Measurements from ENCODE around the gene BNIP3. TPM values are rescaled to one million over a fixed set of nuclear protein-coding genes. Genes with fewer than 3 reads are reported as not detected.

Gene BNIP3
- total and polyA plus RNA-seq, 2 donors (not counting 3 experiments of a cell fraction or from before 2014, with no cell fraction given): 51.4 to 53.3 TPM

DNA sequence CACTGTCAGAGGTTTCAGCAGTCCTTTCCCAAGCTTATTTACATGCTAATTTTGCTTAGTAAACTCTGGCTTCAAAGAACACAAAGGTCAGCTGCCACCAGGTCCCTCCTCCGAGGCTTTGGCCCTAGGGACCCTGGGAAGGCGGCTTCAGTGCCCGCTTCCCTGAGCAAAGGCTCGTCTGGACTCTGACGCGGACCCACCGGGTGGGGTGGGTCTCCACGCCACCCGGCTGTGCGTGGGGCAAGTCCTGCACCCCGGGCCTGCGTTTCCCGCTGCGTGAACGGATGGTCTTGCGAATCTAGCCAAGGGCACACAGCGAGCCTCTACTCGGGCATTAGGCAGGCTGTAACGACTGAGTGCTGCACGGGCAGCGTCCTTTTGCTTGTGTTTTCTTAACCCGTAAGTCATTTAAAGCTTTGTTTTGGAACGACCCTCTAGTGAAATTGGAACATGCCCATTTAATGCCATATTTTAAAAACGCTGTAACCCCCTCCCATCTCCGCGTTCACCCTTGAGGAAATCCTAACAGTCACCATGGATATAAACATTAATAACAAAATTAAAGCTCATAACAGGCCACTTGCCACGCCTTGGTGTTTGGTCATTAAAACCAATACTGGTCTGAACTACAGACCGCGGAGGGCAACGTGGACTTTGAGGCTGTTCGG is 828 bp downstream of the BNIP3 start:
- ChIA-PET CTCF (interaction anchor here (1.0 to 4.0 kb wide), 4 partner anchors 34 to 95 kb away, joined by 4 to 49 read pairs (median 6); no protein-coding TSS in a partner anchor), POLR2A (interaction anchor here (0.8 to 1.0 kb wide), 3 partner anchors 19 to 81 kb away, joined by 3 read pairs; no protein-coding TSS in a partner anchor)
- H3K9ac ChIP-seq (replicated peaks; ENCODE audit: extremely low read depth, insufficient read depth, low read length): peak overlapping the region; percentile 82
- peaks cover 24% of the 10 kb centered on the region for H3K4me1 ChIP-seq (ENCODE audit: control insufficient read depth, extremely low read depth, insufficient read depth, low read length)
- peak overlapping the region; percentile 88 to 98 (median 94) for H3K4me3 ChIP-seq (replicated peaks in 1 of 3; ENCODE audit: insufficient read depth in 1 of 3, low read depth in 1 of 3, low read length in 3 of 3)
- H3K79me2 ChIP-seq (ENCODE audit: control insufficient read depth, insufficient read depth, low read length): peaks cover 51% of the 10 kb centered on the region
- H3K4me2 ChIP-seq (ENCODE audit: insufficient read depth, low read length): peak overlapping the region; percentile 99
- peak overlapping the region; percentile 10 for H2AFZ ChIP-seq (ENCODE audit: low read depth, low read length)
- DNase-seq (ENCODE audit: low read depth, low spot score) (peak; percentile 35), FAIRE-seq (no peak)
- dilution Hi-C loops (cut with MboI; ENCODE audit: extremely low pct_ligation_motif_present, low sequenced_read_pairs) (no loop called here), intact Hi-C loops (cut with micrococcal nuclease) (loop anchor here (1.0 to 2.0 kb wide), 2 partner anchors 42 to 81 kb away; no protein-coding TSS in a partner anchor)
- peak overlapping the region; percentile 30 for H3K27ac ChIP-seq (ENCODE audit: insufficient read depth, low read depth, low read length)
- no peaks in the 10 kb centered on the region for H4K20me1 ChIP-seq (replicated peaks; ENCODE audit: control insufficient read depth, extremely low read depth, insufficient read depth, low read length)
- TF ChIP-seq FOS (IDR thresholded peaks at IDR 0.05; ENCODE audit: borderline replicate concordance, insufficient read depth, low read length): no peak
- TF ChIP-seq MYC (IDR thresholded peaks at IDR 0.05; ENCODE audit: low read depth, low read length): no peak
- no peak for TF ChIP-seq CTCF (IDR thresholded peaks at IDR 0.05; ENCODE audit: extremely low read depth in 1 of 2, insufficient read depth in 1 of 2, low read depth in 1 of 2, low read length in 2 of 2)
- TF ChIP-seq GATA2 (IDR thresholded peaks at IDR 0.05; ENCODE audit: insufficient read depth, insufficient read length, low read depth, low read length): no peak
- no peak for TF ChIP-seq JUN (IDR thresholded peaks at IDR 0.05; ENCODE audit: borderline replicate concordance, insufficient read depth, insufficient read length, low read depth)
- TF ChIP-seq POLR2AphosphoS5 (IDR thresholded peaks at IDR 0.05; ENCODE audit: insufficient read depth, low read depth, low read length): no peak
- no peak for TF ChIP-seq POLR2A (IDR thresholded peaks at IDR 0.05; ENCODE audit: low read depth, low read length)
- TF ChIP-seq, protein P1, sequence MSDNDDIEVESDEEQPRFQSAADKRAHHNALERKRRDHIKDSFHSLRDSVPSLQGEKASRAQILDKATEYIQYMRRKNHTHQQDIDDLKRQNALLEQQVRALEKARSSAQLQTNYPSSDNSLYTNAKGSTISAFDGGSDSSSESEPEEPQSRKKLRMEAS (IDR thresholded peaks at IDR 0.05; ENCODE audit: insufficient read depth, insufficient read length): no peak
- TF ChIP-seq EZH2 (IDR thresholded peaks at IDR 0.05; ENCODE audit: borderline replicate concordance, low read depth, low read length, severe bottlenecking): no peak
- H3K9me3 ChIP-seq (replicated peaks; ENCODE audit: control insufficient read depth, insufficient read depth, low read length): no peaks in the 10 kb centered on the region
- BruUV-seq (replicated peaks): TSS peak; percentile 54
- H3K36me3 ChIP-seq (ENCODE audit: control insufficient read depth in 2 of 2, extremely low read depth in 1 of 2, insufficient read depth in 2 of 2, low read length in 2 of 2): no peaks in the 10 kb centered on the region
- no peaks in the 10 kb centered on the region for H3K27me3 ChIP-seq (ENCODE audit: control insufficient read depth in 2 of 2, insufficient read depth in 2 of 2, low read length in 2 of 2)
- no peaks in the 10 kb centered on the region for H3K9me1 ChIP-seq (replicated peaks; ENCODE audit: control insufficient read depth, extremely low read depth, insufficient read depth, low read length)

All from endothelial cell of umbilical vein (primary cell).